CD4-positive, alpha-beta T cell (primary cell): ENCODE results near the gene ZRANB3. TPM values are rescaled to one million over a fixed set of nuclear protein-coding genes. Genes with fewer than 3 reads are reported as not detected.
"Not testable (repeated sequence)": the region's sequence is repeated elsewhere in the genome, so short reads cannot be mapped to it uniquely, and the experiment has no call there.

ENCODE experiments used
- ATAC-seq: fragments of 200-7000 bp; cut with Tn5 transposase; one replicate; pipeline ENCODE4 v1.10.0; 2022; ENCODE audit warnings: mild to moderate bottlenecking; ENCODE audit not compliant: poor library complexity
- CTCF ChIA-PET: fragments of 350-600 bp; sonication (Branson Sonifier 250); formaldehyde crosslinking; loops from one replicate; lab custom pipeline; 2021; ENCODE audit warnings: antibody characterized with exemption, inconsistent platforms; lab: Charles Lee
- POLR2A ChIA-PET: fragments of 350-600 bp; sonication (Branson Sonifier 250); formaldehyde crosslinking; loops from one replicate; lab custom pipeline; 2021; ENCODE audit warnings: antibody characterized with exemption, inconsistent platforms; lab: Charles Lee
- DNase-seq, 14 experiments: peaks; one replicate each; pipeline ENCODE4 v3.0.0-alpha.2; 2013 to 2020; ENCODE audit warnings: mixed read lengths in 2 of 14
- H3K27ac ChIP-seq, 2 donors: one replicate each; pipeline versions ENCODE4 v1.5.1 to v1.7.0; 2013; ENCODE audit warnings: low read length in 2 of 2, low read depth in 1 of 2, mild to moderate bottlenecking in 1 of 2
- H3K27me3 ChIP-seq, 2 experiments: 1 replicate in 1 of 2; 2 replicates in 1 of 2; pipeline versions ENCODE4 v1.6.1 to v1.7.0; 2013; ENCODE audit warnings: low read length in 2 of 2, control low read depth in 1 of 2, mild to moderate bottlenecking in 1 of 2, moderate library complexity in 1 of 2; ENCODE audit not compliant: insufficient read depth in 2 of 2, control insufficient read depth in 1 of 2
- H3K36me3 ChIP-seq: one replicate; pipeline ENCODE4 v1.6.1; 2013; ENCODE audit warnings: low read length, control low read depth; ENCODE audit not compliant: insufficient read depth
- H3K4me1 ChIP-seq: one replicate; pipeline ENCODE4 v1.6.1; 2013; ENCODE audit warnings: low read length, control low read depth; ENCODE audit not compliant: insufficient read depth
- H3K4me3 ChIP-seq: one replicate; pipeline ENCODE4 v1.5.1; 2013; ENCODE audit warnings: mild to moderate bottlenecking, low read length, moderate library complexity
- H3K9me3 ChIP-seq, 2 experiments: 1 replicate in 1 of 2; 2 replicates in 1 of 2; pipeline versions ENCODE4 v1.6.1 to v1.7.0; 2013; ENCODE audit warnings: low read length in 2 of 2, mild to moderate bottlenecking in 2 of 2, control low read depth in 1 of 2, moderate library complexity in 1 of 2; ENCODE audit not compliant: control insufficient read depth in 1 of 2, insufficient read depth in 1 of 2
- H3K27ac Mint-ChIP-seq: one replicate; pipeline ENCODE4 v1.8.0; 2020; ENCODE audit warnings: mixed read lengths
- H3K27me3 Mint-ChIP-seq: one replicate; pipeline ENCODE4 v1.8.0; 2021; ENCODE audit warnings: mixed read lengths
- H3K36me3 Mint-ChIP-seq: one replicate; pipeline ENCODE4 v1.8.0; 2021; ENCODE audit warnings: low read depth, mixed read lengths
- H3K4me1 Mint-ChIP-seq: one replicate; pipeline ENCODE4 v1.8.0; 2021; ENCODE audit warnings: low read depth, mixed read lengths
- H3K4me3 Mint-ChIP-seq: one replicate; pipeline ENCODE4 v1.8.0; 2020; ENCODE audit warnings: mild to moderate bottlenecking, mixed read lengths
- H3K9me3 Mint-ChIP-seq: one replicate; pipeline ENCODE4 v1.8.0; 2020; ENCODE audit warnings: mixed read lengths
- CTCF ChIP-seq: fragments of 200-600 bp; IDR thresholded peaks from one replicate; pipeline ENCODE4 v1.8.0; 2022; ENCODE audit warnings: antibody characterized with exemption, mild to moderate bottlenecking
- intact Hi-C, 2 experiments: fragments of 100-400 bp; cut with DNase I in 1 of 2; cut with micrococcal nuclease in 1 of 2; formaldehyde crosslinking; loops; one replicate each; pipeline versions ENCODE4 v1.15.1 to v1.9.0; 2023 to 2025; cut with DNase I, micrococcal nuclease
- total RNA-seq, 174 experiments: library from RNA in 2 of 174; stranded (reverse) in 2 of 174; gene quantifications; one replicate each; pipeline ENCODE4 v1.2.3 and lab custom pipeline; 2021 to 2026

ZRANB3 gene
- total RNA-seq, 2 experiments from 2014 or later: 3.9 to 4.2 TPM

DNA sequence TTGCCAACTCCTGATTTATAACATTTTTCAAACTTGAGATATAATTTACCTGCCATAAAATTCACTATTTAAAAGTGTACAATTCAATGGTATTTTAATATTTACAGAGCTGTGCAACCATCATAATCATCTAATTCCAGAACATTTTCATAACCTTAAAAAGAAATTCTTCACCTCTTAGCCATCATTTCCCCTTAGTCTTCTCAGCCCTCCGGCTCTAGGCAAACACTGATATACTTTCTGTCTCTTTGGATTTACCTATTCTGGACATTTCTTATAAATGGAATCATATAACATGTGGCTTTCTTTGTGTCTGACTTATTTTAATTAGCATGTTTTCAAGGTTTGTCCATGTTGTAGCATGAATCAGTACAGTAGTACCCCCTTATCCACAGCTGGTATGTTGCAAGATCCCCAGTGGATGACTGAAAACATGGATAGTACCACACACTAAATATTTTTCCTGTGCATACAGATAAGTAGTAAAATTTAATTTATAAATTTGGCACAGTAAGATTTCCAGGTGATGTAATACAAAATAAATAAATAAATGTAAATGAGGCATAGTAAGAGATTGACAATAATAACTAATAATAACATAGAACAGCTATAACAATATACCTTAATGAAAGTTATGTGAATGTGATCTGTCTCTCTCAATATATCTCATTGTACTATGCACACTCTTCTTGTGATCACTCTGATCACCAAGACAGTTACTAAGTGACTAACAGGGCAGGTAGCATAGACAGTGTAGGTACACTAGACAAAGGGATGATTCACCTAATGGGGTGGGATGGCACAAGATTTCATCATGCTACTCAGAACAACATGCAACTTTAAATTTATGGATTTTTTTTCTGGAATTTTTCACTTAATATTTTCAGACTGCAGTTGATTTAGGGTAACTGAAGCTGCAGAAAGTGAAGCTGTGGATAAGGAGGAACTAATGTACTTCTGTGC is 405.8 kb downstream of the ZRANB3 start:
- Histone ChIP-seq H3K4me3 (no peak overlapping the region), H3K4me1 (no peaks in the 10 kb centered on the region), H3K9me3 (no peaks in the 10 kb centered on the region), H3K27ac (no peak overlapping the region), H3K36me3 (peaks cover 52% of the 10 kb centered on the region), H3K27me3 (no peaks in the 10 kb centered on the region)
- no peaks in the 10 kb centered on the region for H3K27me3 Mint-ChIP-seq
- no peak overlapping the region for H3K4me3 Mint-ChIP-seq
- H3K36me3 Mint-ChIP-seq: peaks cover 91% of the 10 kb centered on the region
- no peaks in the 10 kb centered on the region for H3K9me3 Mint-ChIP-seq
- intact Hi-C loops: no loop called here
- DNase-seq: no peak
- POLR2A ChIA-PET: no interaction called here
- CTCF ChIA-PET: interaction anchor here (1.0 to 1.3 kb wide), 4 partner anchors 13 to 121 kb away, joined by 3 read pairs; no protein-coding TSS in a partner anchor
- peak overlapping the region; percentile 13 for H3K27ac Mint-ChIP-seq
- no peak for TF ChIP-seq CTCF
- H3K4me1 Mint-ChIP-seq: peaks cover 5% of the 10 kb centered on the region
- ATAC-seq: no peak

GRCh38 chr2:135121658-135122039 is 409.4 kb downstream of the ZRANB3 start:
- H3K27ac Mint-ChIP-seq, H3K9me3 Mint-ChIP-seq, H3K27ac ChIP-seq, ATAC-seq, H3K27me3 ChIP-seq, H3K27me3 Mint-ChIP-seq, CTCF ChIA-PET, H3K4me1 ChIP-seq, intact Hi-C loops, DNase-seq, POLR2A ChIA-PET, H3K4me3 Mint-ChIP-seq, H3K9me3 ChIP-seq, H3K4me3 ChIP-seq: not testable (repeated sequence)
- Mint-ChIP-seq H3K36me3 (peaks cover 79% of the 10 kb centered on the region), H3K4me1 (peaks cover 11% of the 10 kb centered on the region)
- H3K36me3 ChIP-seq: peaks cover 37% of the 10 kb centered on the region

DNA sequence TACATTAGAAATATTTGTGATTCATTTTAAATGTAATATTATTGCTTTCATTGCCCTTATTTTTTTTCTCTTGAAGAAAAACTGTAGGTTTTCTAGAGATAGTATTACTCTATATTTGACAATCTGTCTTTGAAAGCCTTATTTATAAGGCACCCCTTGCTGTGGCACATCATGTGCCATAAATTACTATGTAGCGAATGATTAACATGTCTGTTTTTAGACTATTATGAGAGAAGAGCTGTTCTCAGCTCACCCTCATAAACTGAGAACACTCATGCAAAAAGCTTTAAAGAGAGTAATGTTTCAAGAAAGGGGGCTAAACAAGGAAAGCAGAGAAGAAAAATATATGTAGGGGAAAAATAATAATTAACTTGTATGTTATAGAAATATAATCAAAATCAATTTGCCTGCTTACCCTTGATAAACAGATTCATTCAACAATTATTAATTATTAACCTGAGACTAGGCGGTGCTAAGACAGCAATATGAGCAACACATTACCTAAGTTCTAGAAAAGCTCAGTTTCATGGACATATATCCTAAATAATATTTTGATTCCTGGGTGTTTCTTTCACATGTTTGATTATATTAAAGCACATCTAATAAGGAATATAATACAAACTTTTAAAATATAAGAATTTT is 409.9 kb downstream of the ZRANB3 start:
- intact Hi-C loops: no loop called here
- TF ChIP-seq CTCF: no peak
- peaks cover 11% of the 10 kb centered on the region for H3K4me1 Mint-ChIP-seq
- H3K27ac Mint-ChIP-seq: no peak overlapping the region
- H3K36me3 Mint-ChIP-seq: peaks cover 74% of the 10 kb centered on the region
- H3K9me3 ChIP-seq: no peaks in the 10 kb centered on the region
- DNase-seq (no peak), ATAC-seq (no peak)
- H3K4me3 ChIP-seq: no peak overlapping the region
- H3K27me3 Mint-ChIP-seq: no peaks in the 10 kb centered on the region
- ChIA-PET CTCF (no interaction called here), POLR2A (no interaction called here)
- no peaks in the 10 kb centered on the region for H3K4me1 ChIP-seq
- H3K36me3 ChIP-seq: peaks cover 32% of the 10 kb centered on the region
- H3K4me3 Mint-ChIP-seq: no peak overlapping the region
- H3K9me3 Mint-ChIP-seq: no peaks in the 10 kb centered on the region
- no peaks in the 10 kb centered on the region for H3K27me3 ChIP-seq
- H3K27ac ChIP-seq: no peak overlapping the region
